ENCODE measurements around the gene CDKL5.

DNA sequence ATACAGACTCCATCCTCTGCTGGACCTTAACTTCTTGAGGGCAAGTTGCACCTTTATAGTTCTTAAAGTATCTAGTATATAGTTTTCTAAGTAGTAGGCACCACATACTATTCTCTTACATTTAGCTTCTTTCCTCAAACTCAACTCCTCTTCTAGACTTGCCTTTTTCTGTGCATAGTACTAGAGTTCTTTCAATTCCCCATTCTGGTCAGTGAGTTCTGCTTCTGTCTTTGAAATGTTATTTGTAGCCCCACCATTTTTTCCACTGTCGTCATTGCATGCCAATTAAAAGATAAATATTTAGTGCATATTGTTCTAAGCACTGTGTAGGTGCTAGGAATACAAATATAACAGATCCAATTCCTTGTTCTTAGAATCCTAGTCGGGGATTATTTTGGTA, 31.6 kb downstream of the CDKL5 start:
- TF ChIP-seq, protein P1, sequence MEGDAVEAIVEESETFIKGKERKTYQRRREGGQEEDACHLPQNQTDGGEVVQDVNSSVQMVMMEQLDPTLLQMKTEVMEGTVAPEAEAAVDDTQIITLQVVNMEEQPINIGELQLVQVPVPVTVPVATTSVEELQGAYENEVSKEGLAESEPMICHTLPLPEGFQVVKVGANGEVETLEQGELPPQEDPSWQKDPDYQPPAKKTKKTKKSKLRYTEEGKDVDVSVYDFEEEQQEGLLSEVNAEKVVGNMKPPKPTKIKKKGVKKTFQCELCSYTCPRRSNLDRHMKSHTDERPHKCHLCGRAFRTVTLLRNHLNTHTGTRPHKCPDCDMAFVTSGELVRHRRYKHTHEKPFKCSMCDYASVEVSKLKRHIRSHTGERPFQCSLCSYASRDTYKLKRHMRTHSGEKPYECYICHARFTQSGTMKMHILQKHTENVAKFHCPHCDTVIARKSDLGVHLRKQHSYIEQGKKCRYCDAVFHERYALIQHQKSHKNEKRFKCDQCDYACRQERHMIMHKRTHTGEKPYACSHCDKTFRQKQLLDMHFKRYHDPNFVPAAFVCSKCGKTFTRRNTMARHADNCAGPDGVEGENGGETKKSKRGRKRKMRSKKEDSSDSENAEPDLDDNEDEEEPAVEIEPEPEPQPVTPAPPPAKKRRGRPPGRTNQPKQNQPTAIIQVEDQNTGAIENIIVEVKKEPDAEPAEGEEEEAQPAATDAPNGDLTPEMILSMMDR (IDR thresholded peaks at IDR 0.05), result no peak
- TF ChIP-seq POLR2AphosphoS5 (IDR thresholded peaks at IDR 0.05) (no peak), POLR2A (IDR thresholded peaks at IDR 0.05) (no peak)
